ENCODE measurements around the gene LRRTM2.

The LRRTM2 gene

GRCh38 chr5:138883211-138883610 is 8.1 kb upstream of the LRRTM2 start:
- DNase-seq (ENCODE audit: low spot score) = no peak

- no peak for DNase-seq (ENCODE audit: low spot score)
These were observed 3.5 kb upstream of the LRRTM2 start for GRCh38 chr5:138878437-138879235.

- no peak for DNase-seq (ENCODE audit: low spot score)
These were observed 1.7 kb upstream of the LRRTM2 start for GRCh38 chr5:138876811-138877210.

- no peak for DNase-seq (ENCODE audit: low spot score)
These were observed 811 bp upstream of the LRRTM2 start for GRCh38 chr5:138875946-138876345.

GRCh38 chr5:138875552-138875875 is 379 bp upstream of the LRRTM2 start:
- DNase-seq (ENCODE audit: low spot score) = no peak

- DNase-seq (ENCODE audit: low spot score) = no peak
These were observed 894 bp downstream of the LRRTM2 start for GRCh38 chr5:138874241-138874640.

GRCh38 chr5:138873466-138874221 is 1.5 kb downstream of the LRRTM2 start:
- no peak for DNase-seq (ENCODE audit: low spot score)

- DNase-seq (ENCODE audit: low spot score) = peak; percentile 15
These were observed 2.2 kb downstream of the LRRTM2 start for GRCh38 chr5:138872841-138873465.

- DNase-seq (ENCODE audit: low spot score) = no peak
These were observed 4.5 kb downstream of the LRRTM2 start for GRCh38 chr5:138870611-138871010.

- DNase-seq (ENCODE audit: low spot score) = peak; percentile 36
These were observed 5.2 kb downstream of the LRRTM2 start for GRCh38 chr5:138869763-138870500.

- no peak for DNase-seq (ENCODE audit: low spot score)
These were observed 6.1 kb downstream of the LRRTM2 start for GRCh38 chr5:138869038-138869437.

GRCh38 chr5:138867011-138867410 is 8.1 kb downstream of the LRRTM2 start:
- no peak for DNase-seq (ENCODE audit: low spot score)

- no peak for DNase-seq (ENCODE audit: low spot score)
These were observed 22.0 kb downstream of the LRRTM2 start for GRCh38 chr5:138853132-138853531.

GRCh38 chr5:138850865-138851435 is 24.2 kb downstream of the LRRTM2 start:
- no peak for DNase-seq (ENCODE audit: low spot score)

GRCh38 chr5:138849882-138850281 is 25.3 kb downstream of the LRRTM2 start:
- DNase-seq (ENCODE audit: low spot score) = no peak

- DNase-seq (ENCODE audit: low spot score) = peak; percentile 13
These were observed 25.7 kb downstream of the LRRTM2 start for GRCh38 chr5:138849439-138849838.

- peak; percentile 73 for DNase-seq (ENCODE audit: low spot score)
These were observed 30.2 kb downstream of the LRRTM2 start for GRCh38 chr5:138844812-138845513.

- DNase-seq (ENCODE audit: low spot score) = no peak
These were observed 31.0 kb downstream of the LRRTM2 start for GRCh38 chr5:138844125-138844461.

- DNase-seq (ENCODE audit: low spot score) = no peak
These were observed 31.6 kb downstream of the LRRTM2 start for GRCh38 chr5:138843316-138844124.

- no peak for DNase-seq (ENCODE audit: low spot score)
These were observed 33.6 kb downstream of the LRRTM2 start for GRCh38 chr5:138841531-138841930.

- DNase-seq (ENCODE audit: low spot score) = no peak
These were observed 35.0 kb downstream of the LRRTM2 start for GRCh38 chr5:138840103-138840502.

All from kidney tubule cell (primary cell).